Neutrophil (primary cell): ENCODE results near the gene ARFGEF3.

Source experiments
- H3K27ac ChIP-seq: fragments of 200-600 bp; sonication (generic); 2 replicates; pipeline ENCODE4 v1.5.1; 2016; ENCODE audit warnings: mild to moderate bottlenecking, moderate library complexity
- H3K27me3 ChIP-seq: fragments of 200-600 bp; sonication (generic); 2 replicates; pipeline ENCODE4 v1.6.0; 2016; ENCODE audit warnings: mild to moderate bottlenecking
- H3K36me3 ChIP-seq: fragments of 200-600 bp; sonication (generic); 2 replicates; pipeline ENCODE4 v1.5.1; 2017
- H3K4me1 ChIP-seq, 2 experiments: fragments of 200-600 bp in 1 of 2; sonication (generic) in 1 of 2; 1 replicate in 1 of 2; 2 replicates in 1 of 2; pipeline versions ENCODE4 v1.5.1 to v1.6.1; 2013 to 2016; ENCODE audit warnings: low read depth in 1 of 2, low read length in 1 of 2, mild to moderate bottlenecking in 1 of 2, moderate library complexity in 1 of 2; ENCODE audit not compliant: control insufficient read depth in 1 of 2, insufficient read depth in 1 of 2
- H3K4me3 ChIP-seq, 2 experiments: fragments of 200-600 bp in 1 of 2; sonication (generic) in 1 of 2; 1 replicate in 1 of 2; 2 replicates in 1 of 2; pipeline ENCODE4 v1.5.1; 2013 to 2016; ENCODE audit warnings: low read depth in 1 of 2, low read length in 1 of 2, mild to moderate bottlenecking in 1 of 2, moderate library complexity in 1 of 2
- H3K9me3 ChIP-seq: fragments of 200-600 bp; sonication (generic); 2 replicates; pipeline ENCODE4 v1.5.1; 2016
- TF ChIP-seq, protein P1 (sequence below): fragments of 200-600 bp; sonication (generic); IDR thresholded peaks from 2 replicates; pipeline ENCODE4 v1.5.1; 2016; ENCODE audit warnings: antibody characterized with exemption

The ARFGEF3 gene

DNA sequence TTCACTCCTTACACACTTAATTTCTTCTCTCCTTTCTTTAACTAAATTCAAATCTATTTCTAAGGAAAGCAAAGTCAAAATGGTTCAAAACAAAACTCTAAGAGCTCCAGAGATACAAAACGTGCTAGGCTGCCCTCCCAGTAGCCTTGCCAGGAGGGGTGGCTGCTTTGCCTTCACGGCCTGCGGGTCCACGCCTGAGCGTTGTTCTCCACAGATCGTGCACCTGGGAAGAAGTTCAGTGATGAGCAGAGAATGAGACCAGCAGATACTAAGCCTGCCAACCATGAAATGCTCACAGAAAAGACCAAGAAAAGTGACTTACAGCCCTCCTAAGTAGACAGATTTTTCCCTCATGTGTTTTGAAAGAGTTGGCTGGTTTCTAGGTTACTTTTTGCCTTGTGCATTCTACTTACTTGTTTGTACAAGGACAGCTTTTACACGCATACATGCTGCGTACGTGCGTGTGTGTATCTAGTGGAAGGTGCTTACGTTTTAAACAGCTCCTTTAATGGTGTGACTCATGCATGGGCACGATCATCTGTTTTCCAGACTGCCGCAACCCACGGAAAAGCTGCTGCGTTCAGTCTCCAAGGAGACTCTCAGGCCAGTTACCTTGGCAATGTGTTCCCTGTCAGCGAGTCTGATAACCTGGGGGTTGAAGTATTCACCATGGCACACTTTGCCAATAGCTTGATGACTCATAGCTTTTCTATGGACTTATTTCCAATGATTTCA lies 88.9 kb downstream of the ARFGEF3 start:
- TF ChIP-seq, protein P1, sequence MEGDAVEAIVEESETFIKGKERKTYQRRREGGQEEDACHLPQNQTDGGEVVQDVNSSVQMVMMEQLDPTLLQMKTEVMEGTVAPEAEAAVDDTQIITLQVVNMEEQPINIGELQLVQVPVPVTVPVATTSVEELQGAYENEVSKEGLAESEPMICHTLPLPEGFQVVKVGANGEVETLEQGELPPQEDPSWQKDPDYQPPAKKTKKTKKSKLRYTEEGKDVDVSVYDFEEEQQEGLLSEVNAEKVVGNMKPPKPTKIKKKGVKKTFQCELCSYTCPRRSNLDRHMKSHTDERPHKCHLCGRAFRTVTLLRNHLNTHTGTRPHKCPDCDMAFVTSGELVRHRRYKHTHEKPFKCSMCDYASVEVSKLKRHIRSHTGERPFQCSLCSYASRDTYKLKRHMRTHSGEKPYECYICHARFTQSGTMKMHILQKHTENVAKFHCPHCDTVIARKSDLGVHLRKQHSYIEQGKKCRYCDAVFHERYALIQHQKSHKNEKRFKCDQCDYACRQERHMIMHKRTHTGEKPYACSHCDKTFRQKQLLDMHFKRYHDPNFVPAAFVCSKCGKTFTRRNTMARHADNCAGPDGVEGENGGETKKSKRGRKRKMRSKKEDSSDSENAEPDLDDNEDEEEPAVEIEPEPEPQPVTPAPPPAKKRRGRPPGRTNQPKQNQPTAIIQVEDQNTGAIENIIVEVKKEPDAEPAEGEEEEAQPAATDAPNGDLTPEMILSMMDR, result no peak
- Histone ChIP-seq H3K27me3 (no peaks in the 10 kb centered on the region), H3K4me1 (no peaks in the 10 kb centered on the region), H3K36me3 (no peaks in the 10 kb centered on the region), H3K27ac (no peak overlapping the region), H3K4me3 (no peak overlapping the region), H3K9me3 (no peaks in the 10 kb centered on the region)

DNA sequence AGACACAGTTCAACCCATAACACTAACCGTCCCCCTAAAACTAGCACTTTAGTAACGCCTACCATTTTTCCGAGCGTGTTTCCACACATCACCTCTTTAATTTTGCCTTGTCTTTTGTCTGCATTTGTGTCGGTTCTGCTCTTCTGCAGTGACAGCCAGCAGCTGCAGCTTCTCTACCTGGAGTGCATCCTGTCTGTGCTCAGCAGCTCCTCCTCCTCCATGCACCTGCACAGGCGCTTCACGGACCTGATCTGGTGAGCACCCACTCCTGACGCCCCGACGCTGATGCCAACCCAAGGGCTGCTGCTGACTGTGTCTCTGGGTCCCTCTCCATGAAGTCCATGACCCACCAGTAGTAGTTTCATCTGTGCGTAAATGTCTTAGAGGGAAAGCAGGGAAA lies 92.0 kb downstream of the ARFGEF3 start:
- Histone ChIP-seq H3K36me3 (no peaks in the 10 kb centered on the region), H3K4me1 (no peaks in the 10 kb centered on the region), H3K27ac (no peak overlapping the region), H3K9me3 (no peaks in the 10 kb centered on the region), H3K4me3 (no peak overlapping the region), H3K27me3 (no peaks in the 10 kb centered on the region)
- TF ChIP-seq, protein P1, result no peak

DNA sequence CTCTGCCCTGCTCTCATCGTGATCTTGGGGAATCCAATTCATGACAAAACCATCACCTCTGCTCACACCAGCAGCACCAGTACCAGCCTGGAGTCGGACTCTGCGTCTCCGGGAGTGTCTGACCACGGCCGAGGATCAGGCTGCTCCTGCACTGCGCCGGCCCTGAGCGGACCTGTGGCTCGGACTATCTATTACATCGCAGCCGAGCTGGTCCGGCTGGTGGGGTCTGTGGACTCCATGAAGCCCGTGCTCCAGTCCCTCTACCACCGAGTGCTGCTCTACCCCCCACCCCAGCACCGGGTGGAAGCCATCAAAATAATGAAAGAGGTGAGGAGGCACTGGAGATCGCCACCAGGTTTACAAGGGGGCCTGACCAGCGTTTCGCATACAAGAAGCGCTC lies 93.7 kb downstream of the ARFGEF3 start:
- Histone ChIP-seq H3K4me1 (no peaks in the 10 kb centered on the region), H3K27ac (no peak overlapping the region), H3K4me3 (no peak overlapping the region), H3K9me3 (no peaks in the 10 kb centered on the region), H3K27me3 (no peaks in the 10 kb centered on the region), H3K36me3 (no peaks in the 10 kb centered on the region)
- TF ChIP-seq, protein P1, result no peak

DNA sequence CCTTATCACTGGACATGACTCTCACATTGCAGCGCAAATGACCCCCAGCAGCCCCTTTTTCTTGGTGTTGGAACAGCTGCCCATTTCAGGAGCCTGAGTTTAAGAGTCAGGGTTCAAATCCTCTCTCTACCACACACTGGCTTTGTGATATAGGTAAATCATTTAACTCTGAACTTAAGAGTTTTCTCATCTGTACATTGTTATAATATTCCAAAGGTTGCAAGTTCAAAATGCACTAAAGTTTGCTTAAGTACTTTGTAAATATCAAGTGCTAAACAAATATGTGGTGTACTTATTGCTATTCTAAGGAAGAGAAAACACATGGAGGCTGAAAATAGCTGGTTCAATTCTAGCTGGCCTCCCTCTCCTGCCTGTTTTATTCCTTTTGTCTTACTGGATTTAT lies 95.9 kb downstream of the ARFGEF3 start:
- H3K4me1 ChIP-seq, result no peaks in the 10 kb centered on the region
- H3K27ac ChIP-seq, result no peak overlapping the region
- H3K27me3 ChIP-seq, result no peaks in the 10 kb centered on the region
- no peaks in the 10 kb centered on the region for H3K9me3 ChIP-seq
- H3K4me3 ChIP-seq, result no peak overlapping the region
- no peaks in the 10 kb centered on the region for H3K36me3 ChIP-seq
- TF ChIP-seq, protein P1, result no peak

DNA sequence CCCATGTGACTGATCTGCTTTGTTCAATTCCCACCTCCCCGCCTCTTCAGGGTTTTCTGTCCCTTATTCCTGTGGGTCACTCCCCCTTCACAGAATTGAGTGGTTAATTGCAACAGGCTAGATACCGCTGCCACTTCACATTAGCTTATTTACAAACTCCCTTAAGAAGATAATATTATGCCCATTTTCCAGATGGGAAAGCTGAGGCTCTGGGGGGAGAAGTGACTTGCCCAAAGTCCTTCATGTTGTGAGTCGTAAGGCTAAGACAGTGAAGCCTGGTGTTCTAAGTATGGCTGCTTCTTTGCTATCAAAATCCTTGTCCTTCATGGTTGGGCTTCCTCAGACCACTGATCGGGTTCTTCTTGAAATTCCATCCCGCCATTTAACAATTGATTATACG lies 96.5 kb downstream of the ARFGEF3 start:
- Histone ChIP-seq H3K4me3 (no peak overlapping the region), H3K27me3 (no peaks in the 10 kb centered on the region), H3K27ac (no peak overlapping the region), H3K4me1 (no peaks in the 10 kb centered on the region), H3K9me3 (no peaks in the 10 kb centered on the region), H3K36me3 (no peaks in the 10 kb centered on the region)
- TF ChIP-seq, protein P1, result no peak
